H9 (cell line): ENCODE measurements around the gene MAGEB6B. TPM values are rescaled to one million over a fixed set of nuclear protein-coding genes. Genes with fewer than 3 reads are reported as not detected.

Experiments used
- DNase-seq: peaks from one replicate; pipeline ENCODE4 v3.0.0-alpha.2; 2017
- H2AFZ ChIP-seq: one replicate; pipeline ENCODE4 v1.6.1; 2013; ENCODE audit warnings: mild to moderate bottlenecking, low read length, control low read depth, moderate library complexity
- H2AK5ac ChIP-seq: 2 replicates; pipeline ENCODE4 v1.6.1; 2013; ENCODE audit warnings: low read length, control low read depth, mixed read lengths; ENCODE audit not compliant: insufficient read length
- H2BK120ac ChIP-seq: one replicate; pipeline ENCODE4 v1.6.1; 2013; ENCODE audit warnings: low read depth, mild to moderate bottlenecking, low read length, control low read depth, inconsistent platforms; ENCODE audit not compliant: poor library complexity, severe bottlenecking
- H2BK12ac ChIP-seq: 2 replicates; pipeline ENCODE4 v1.6.1; 2013; ENCODE audit warnings: low read length, control low read depth, mixed read lengths, low read depth; ENCODE audit not compliant: insufficient read length
- H2BK15ac ChIP-seq: 2 replicates; pipeline ENCODE4 v1.6.1; 2013; ENCODE audit warnings: low read depth, low read length, control low read depth
- H2BK20ac ChIP-seq: one replicate; pipeline ENCODE4 v1.6.1; 2013; ENCODE audit warnings: low read depth, mild to moderate bottlenecking, low read length, control low read depth, inconsistent platforms; ENCODE audit not compliant: poor library complexity, severe bottlenecking
- H2BK5ac ChIP-seq: 2 replicates; pipeline ENCODE4 v1.6.1; 2013; ENCODE audit warnings: low read length, control low read depth, mixed read lengths; ENCODE audit not compliant: insufficient read length
- H3K14ac ChIP-seq: 2 replicates; pipeline ENCODE4 v1.6.1; 2013; ENCODE audit warnings: low read length, control low read depth; ENCODE audit not compliant: insufficient read depth
- H3K18ac ChIP-seq: 2 replicates; pipeline ENCODE4 v1.6.1; 2013; ENCODE audit warnings: low read depth, mild to moderate bottlenecking, mixed read lengths, low read length, control low read depth; ENCODE audit not compliant: insufficient read length
- H3K23ac ChIP-seq: 2 replicates; pipeline ENCODE4 v1.6.1; 2013; ENCODE audit warnings: low read length, control low read depth, mixed read lengths, low read depth; ENCODE audit not compliant: insufficient read length
- H3K23me2 ChIP-seq: 2 replicates; pipeline ENCODE4 v1.6.1; 2013; ENCODE audit warnings: low read depth, mild to moderate bottlenecking, mixed read lengths, low read length, control low read depth; ENCODE audit not compliant: insufficient read length, poor library complexity, severe bottlenecking
- H3K27ac ChIP-seq: 2 replicates; pipeline ENCODE4 v1.5.1; 2013; ENCODE audit warnings: low read length, control low read depth, mixed read lengths, low read depth; ENCODE audit not compliant: insufficient read length
- H3K27me3 ChIP-seq: 2 replicates; pipeline ENCODE4 v1.6.1; 2013; ENCODE audit warnings: low read length, control low read depth, inconsistent platforms; ENCODE audit not compliant: insufficient read depth
- H3K4ac ChIP-seq: 2 replicates; pipeline ENCODE4 v1.6.1; 2013; ENCODE audit warnings: low read depth, mild to moderate bottlenecking, control low read depth, inconsistent platforms, low read length, moderate library complexity
- H3K4me1 ChIP-seq: 2 replicates; pipeline ENCODE4 v1.6.1; 2013; ENCODE audit warnings: low read length, control low read depth, inconsistent platforms; ENCODE audit not compliant: insufficient read depth
- H3K4me2 ChIP-seq: 2 replicates; pipeline ENCODE4 v1.6.1; 2013; ENCODE audit warnings: low read length, control low read depth, mixed read lengths; ENCODE audit not compliant: insufficient read length, insufficient read depth
- H3K56ac ChIP-seq: 2 replicates; pipeline ENCODE4 v1.6.1; 2013; ENCODE audit warnings: low read depth, mild to moderate bottlenecking, mixed read lengths, low read length, control low read depth; ENCODE audit not compliant: insufficient read length
- H3K79me1 ChIP-seq: 2 replicates; pipeline ENCODE4 v1.6.1; 2013; ENCODE audit warnings: low read depth, mild to moderate bottlenecking, moderate library complexity, low read length, control low read depth, inconsistent platforms; ENCODE audit not compliant: insufficient read depth, poor library complexity, severe bottlenecking
- H3K79me2 ChIP-seq: 2 replicates; pipeline ENCODE4 v1.6.1; 2013; ENCODE audit warnings: low read length, control low read depth, inconsistent platforms; ENCODE audit not compliant: insufficient read depth
- H3K9ac ChIP-seq: 2 replicates; pipeline ENCODE4 v1.6.1; 2013; ENCODE audit warnings: low read length, control low read depth, mixed read lengths; ENCODE audit not compliant: insufficient read length; ENCODE audit errors: extremely low read depth
- H3K9me3 ChIP-seq: one replicate; pipeline ENCODE4 v1.6.1; 2013; ENCODE audit warnings: low read depth, low read length, inconsistent platforms; ENCODE audit not compliant: control insufficient read depth
- H3T11ph ChIP-seq: one replicate; pipeline ENCODE4 v1.6.1; 2013; ENCODE audit warnings: mild to moderate bottlenecking, low read length, control low read depth, inconsistent platforms
- H4K20me1 ChIP-seq: one replicate; pipeline ENCODE4 v1.6.1; 2013; ENCODE audit not compliant: control insufficient read depth, insufficient read length, insufficient read depth
- H4K5ac ChIP-seq: 2 replicates; pipeline ENCODE4 v1.6.1; 2013; ENCODE audit warnings: low read depth, mild to moderate bottlenecking, mixed read lengths, low read length, control low read depth; ENCODE audit not compliant: insufficient read length
- H4K8ac ChIP-seq: replicated peaks from 2 replicates; pipeline ENCODE4 v1.6.1; 2013; ENCODE audit warnings: low read length, control low read depth, mixed read lengths, low read depth; ENCODE audit not compliant: insufficient read length
- H4K91ac ChIP-seq: 2 replicates; pipeline ENCODE4 v1.6.1; 2013; ENCODE audit warnings: low read depth, mild to moderate bottlenecking, moderate library complexity, mixed read lengths, low read length, control low read depth; ENCODE audit not compliant: insufficient read length
- H3K27ac Mint-ChIP-seq, 3 experiments: 2 replicates in 2 of 3; 3 replicates in 1 of 3; pipeline ENCODE4 v1.8.0; 2020 to 2021; ENCODE audit warnings: mixed read lengths in 3 of 3, mild to moderate bottlenecking in 1 of 3, moderate library complexity in 1 of 3
- H3K27me3 Mint-ChIP-seq: 2 replicates; pipeline ENCODE4 v1.8.0; 2021; ENCODE audit warnings: low read depth, mild to moderate bottlenecking, moderate library complexity, mixed read lengths
- H3K36me3 Mint-ChIP-seq, 3 experiments: 2 replicates in 2 of 3; 3 replicates in 1 of 3; pipeline ENCODE4 v1.8.0; 2020 to 2021; ENCODE audit warnings: low read depth in 3 of 3, mixed read lengths in 3 of 3; ENCODE audit not compliant: insufficient read depth in 1 of 3
- H3K4me1 Mint-ChIP-seq, 2 experiments: 2 replicates each; pipeline ENCODE4 v1.8.0; 2020; ENCODE audit warnings: mixed read lengths in 2 of 2
- H3K4me3 Mint-ChIP-seq, 2 experiments: 2 replicates in 1 of 2; 3 replicates in 1 of 2; pipeline ENCODE4 v1.8.0; 2020 to 2021; ENCODE audit warnings: mild to moderate bottlenecking in 2 of 2, mixed read lengths in 2 of 2, moderate library complexity in 1 of 2
- H3K9me3 Mint-ChIP-seq, 2 experiments: 2 replicates in 1 of 2; 3 replicates in 1 of 2; pipeline ENCODE4 v1.8.0; 2020; ENCODE audit warnings: mild to moderate bottlenecking in 2 of 2, mixed read lengths in 2 of 2, moderate library complexity in 1 of 2
- CTCF ChIP-seq: fragments of 200-600 bp; sonication (generic); conservative IDR thresholded peaks from 3 replicates; pipeline ENCODE4 v1.8.0; 2021; ENCODE audit warnings: antibody characterized with exemption, mild to moderate bottlenecking
- WGBS: extraction: QIAGEN DNeasy Blood & Tissue Kit; methylation state at CpG from one replicate; pipeline ENCODE4 v1.1.7; 2013; ENCODE audit warnings: missing lambda C conversion rate, low lambda C conversion rate, mixed read lengths; ENCODE audit not compliant: insufficient read length; ENCODE audit errors: extremely low coverage; 5-methylcytosine and 5-hydroxymethylcytosine counted together
- long read RNA-seq: library from polyadenylated mRNA; unstranded; transcript quantifications from one replicate; pipeline ENCODE4 v2.0.0, GENCODE V29; 2020
- total RNA-seq: library from RNA; stranded (reverse); gene quantifications from 2 replicates; pipeline ENCODE4 v1.2.1, GENCODE V29; 2021

Gene MAGEB6B, protein sequence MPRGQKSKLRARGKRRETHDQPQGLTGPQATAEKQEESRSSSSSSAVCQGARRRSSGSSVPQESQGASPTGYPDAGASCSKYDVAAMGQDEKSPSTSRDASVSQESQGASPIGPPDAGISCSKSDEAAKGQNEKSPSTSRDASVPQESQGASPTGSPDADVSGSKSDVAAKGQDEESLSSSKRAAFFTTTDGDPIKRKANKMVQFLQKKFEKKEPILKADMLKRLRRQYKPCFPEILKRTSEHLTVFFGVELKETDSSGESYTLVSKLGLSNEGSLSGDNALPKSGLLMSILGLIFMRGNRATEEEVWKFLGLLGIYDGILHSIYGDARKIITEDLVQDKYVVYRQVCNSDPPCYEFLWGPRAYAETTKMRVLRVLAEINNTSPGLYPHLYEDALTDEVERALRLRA
- total RNA-seq: not detected in 2 replicates
- long read RNA-seq: 0 reads

GRCh38 chrX:26160301-26160700, at the start of gene MAGEB6B:
Gene MAGEB6B, plus strand, starts transcription at chrX:26160601. Its CDS starts 0 bp downstream, at chrX:26160601.
- Histone ChIP-seq H3K27ac (no peak within 1 kb of the TSS), H2AFZ (no peak within 1 kb of the TSS), H3T11ph (no peak within 1 kb of the TSS), H4K20me1 (no peaks in the 10 kb centered on the region), H4K5ac (no peak within 1 kb of the TSS), H3K9me3 (peaks cover 16% of the 10 kb centered on the region), H3K4me2 (no peak within 1 kb of the TSS), H2AK5ac (no peak within 1 kb of the TSS), H3K4me1 (no peaks in the 10 kb centered on the region), H4K8ac (no peak within 1 kb of the TSS), H3K14ac (no peak within 1 kb of the TSS), H2BK15ac (no peak within 1 kb of the TSS), H2BK12ac (no peak within 1 kb of the TSS), H4K91ac (no peak within 1 kb of the TSS), H3K4ac (no peak within 1 kb of the TSS), H3K9ac (no peak within 1 kb of the TSS), H2BK5ac (no peak within 1 kb of the TSS), H2BK120ac (no peak within 1 kb of the TSS), H3K56ac (no peak within 1 kb of the TSS), H3K23ac (no peak within 1 kb of the TSS), H3K23me2 (no peaks in the 10 kb centered on the region), H3K27me3 (no peaks in the 10 kb centered on the region), H3K18ac (no peak within 1 kb of the TSS), H3K79me1 (no peaks in the 10 kb centered on the region), H2BK20ac (no peak within 1 kb of the TSS), H3K79me2 (no peaks in the 10 kb centered on the region)
- Mint-ChIP-seq H3K4me1 (no peaks in the 10 kb centered on the region), H3K36me3 (peaks cover 9 to 19% (median 10%) of the 10 kb centered on the region in 3 experiments; a peak in 5 of 7 replicates), H3K4me3 (no peak within 1 kb of the TSS), H3K27me3 (peaks cover 2% of the 10 kb centered on the region), H3K9me3 (peaks cover 61 to 65% of the 10 kb centered on the region in 2 experiments), H3K27ac (no peak within 1 kb of the TSS)
- no CpG with 5 or more reads among the region's 10 CpGs for WGBS
- DNase-seq: no peak
- TF ChIP-seq CTCF: no peak
